Dendritic cell treated with granulocyte-macrophage colony-stimulating factor and Interleukin-4, amounts not matched to agents 40 ng/mL and 50 ng/mL, for 4 days (primary cell): Measurements from ENCODE around the gene ABAT.

Experiments used
- H3K27ac Mint-ChIP-seq: one replicate; pipeline ENCODE4 v1.8.0; 2022; ENCODE audit warnings: mild to moderate bottlenecking, mixed read lengths
- H3K27me3 Mint-ChIP-seq: one replicate; pipeline ENCODE4 v1.8.0; 2022; ENCODE audit warnings: mild to moderate bottlenecking, mixed read lengths
- H3K36me3 Mint-ChIP-seq: one replicate; pipeline ENCODE4 v1.8.0; 2022; ENCODE audit warnings: low read depth, mixed read lengths
- H3K4me1 Mint-ChIP-seq: one replicate; pipeline ENCODE4 v1.8.0; 2022; ENCODE audit warnings: low read depth, mixed read lengths
- H3K4me3 Mint-ChIP-seq: one replicate; pipeline ENCODE4 v1.8.0; 2022; ENCODE audit warnings: mild to moderate bottlenecking, moderate library complexity, mixed read lengths
- H3K9me3 Mint-ChIP-seq: one replicate; pipeline ENCODE4 v1.8.0; 2022; ENCODE audit warnings: mixed read lengths
- intact Hi-C: fragments of 100-400 bp; cut with micrococcal nuclease; formaldehyde crosslinking; loops from one replicate; pipeline ENCODE4 v1.15.0; 2022

The ABAT gene

DNA sequence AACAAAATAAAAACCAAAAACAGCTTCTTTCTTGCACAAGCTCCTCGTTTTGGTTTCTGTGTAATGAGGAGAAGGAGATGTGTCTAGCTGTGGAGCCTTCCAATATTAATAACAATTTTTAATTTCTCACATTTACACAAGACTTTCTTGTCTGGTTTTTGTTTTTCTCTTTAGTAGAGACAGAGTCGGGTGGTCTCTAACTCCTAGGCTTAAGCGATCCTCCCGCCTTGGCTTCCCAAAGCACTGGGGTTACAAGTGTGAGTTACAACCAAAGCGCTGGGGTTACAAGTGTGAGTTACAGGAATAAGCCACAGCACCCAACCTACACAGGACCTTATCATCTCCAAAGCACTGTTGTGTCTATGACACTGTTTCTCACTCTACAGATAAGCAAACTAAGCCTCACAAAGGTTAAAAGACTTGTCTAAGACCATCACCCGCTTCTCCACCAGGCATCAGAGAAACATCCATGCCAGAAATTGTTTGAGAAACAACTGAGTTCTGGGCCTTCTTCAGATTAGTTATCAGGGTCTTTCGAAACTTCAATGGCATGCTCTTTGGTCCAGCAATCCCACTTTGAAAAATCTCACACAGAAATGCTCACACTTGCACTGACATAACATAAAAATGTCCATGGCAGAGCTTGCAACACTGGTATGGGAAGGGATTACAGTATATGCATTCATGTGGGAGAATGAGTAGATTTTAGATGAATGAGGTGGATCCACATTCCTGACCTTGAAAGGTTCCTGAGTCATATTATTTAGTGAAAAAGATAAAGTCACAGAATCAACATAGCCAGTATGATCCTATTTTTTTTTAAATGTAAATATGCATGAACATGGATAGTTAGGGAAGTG is 3.9 kb downstream of the ABAT start:
- Mint-ChIP-seq H3K27me3 (peaks cover 4% of the 10 kb centered on the region), H3K36me3 (peaks cover 22% of the 10 kb centered on the region), H3K4me3 (no peak overlapping the region), H3K27ac (no peak overlapping the region), H3K4me1 (peaks cover 29% of the 10 kb centered on the region), H3K9me3 (peaks cover 12% of the 10 kb centered on the region)
- intact Hi-C loops, result no loop called here

DNA sequence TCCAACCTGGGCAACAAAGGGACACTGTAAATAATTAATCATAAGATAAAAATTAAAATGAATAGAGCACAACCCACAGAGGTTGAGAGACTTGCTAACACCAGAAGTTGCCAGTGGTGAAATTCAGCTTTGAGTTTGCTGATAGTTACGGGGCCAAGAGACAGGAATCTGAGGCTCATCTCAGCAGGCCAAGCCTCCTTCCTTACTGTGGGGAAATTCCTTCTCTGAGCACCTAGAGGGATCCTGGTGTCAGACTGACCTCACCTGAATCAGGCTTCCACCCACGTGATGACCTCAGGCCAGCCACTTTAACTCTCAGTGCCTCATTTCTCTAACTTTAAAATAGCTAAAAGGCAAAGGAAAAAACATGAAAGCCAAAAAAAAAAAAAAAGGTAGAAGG is 4.7 kb downstream of the ABAT start:
- Mint-ChIP-seq H3K27ac (no peak overlapping the region), H3K9me3 (peaks cover 12% of the 10 kb centered on the region)
- intact Hi-C loops, result no loop called here

DNA sequence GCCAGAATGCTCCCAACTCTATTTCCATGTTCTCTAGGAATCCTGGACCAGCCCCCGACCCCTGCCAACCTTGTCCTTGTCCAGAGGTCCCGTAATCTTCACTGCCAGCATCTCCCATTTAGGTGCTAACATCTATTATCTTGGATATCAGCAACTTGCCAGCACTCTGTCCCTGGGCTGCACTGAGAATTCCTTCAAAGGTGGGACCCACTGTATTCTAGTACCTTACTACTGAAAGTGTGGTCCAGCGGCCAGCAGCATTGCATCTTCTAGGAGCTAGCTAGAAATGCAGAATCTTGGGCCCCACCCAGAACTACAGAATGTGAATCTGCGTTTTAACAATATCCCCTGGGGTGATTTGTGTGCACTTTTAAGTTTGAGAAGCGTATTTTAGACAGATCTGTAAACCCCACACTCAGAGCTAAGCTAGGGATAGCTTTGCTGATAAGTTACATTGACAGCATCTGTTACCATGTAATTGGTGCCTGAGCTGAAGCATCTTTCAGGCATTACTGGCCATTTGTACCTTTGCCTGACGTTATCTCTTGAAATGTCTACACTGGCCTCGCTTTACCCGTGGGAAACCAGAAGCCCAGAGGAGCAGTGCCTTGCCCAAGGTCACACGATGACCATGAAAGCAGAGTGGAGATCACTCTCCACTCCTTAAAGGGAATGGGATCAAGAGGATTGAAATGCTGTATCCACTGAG is 8.3 kb downstream of the ABAT start:
- Mint-ChIP-seq H3K36me3 (peaks cover 46% of the 10 kb centered on the region), H3K27ac (no peak overlapping the region)

More for the DNA sequence above, 4.7 kb downstream of the ABAT start:
- H3K27me3 Mint-ChIP-seq, result peaks cover 4% of the 10 kb centered on the region
- H3K36me3 Mint-ChIP-seq, result peaks cover 28% of the 10 kb centered on the region
- no peak overlapping the region for H3K4me3 Mint-ChIP-seq
- H3K4me1 Mint-ChIP-seq, result peaks cover 25% of the 10 kb centered on the region

DNA sequence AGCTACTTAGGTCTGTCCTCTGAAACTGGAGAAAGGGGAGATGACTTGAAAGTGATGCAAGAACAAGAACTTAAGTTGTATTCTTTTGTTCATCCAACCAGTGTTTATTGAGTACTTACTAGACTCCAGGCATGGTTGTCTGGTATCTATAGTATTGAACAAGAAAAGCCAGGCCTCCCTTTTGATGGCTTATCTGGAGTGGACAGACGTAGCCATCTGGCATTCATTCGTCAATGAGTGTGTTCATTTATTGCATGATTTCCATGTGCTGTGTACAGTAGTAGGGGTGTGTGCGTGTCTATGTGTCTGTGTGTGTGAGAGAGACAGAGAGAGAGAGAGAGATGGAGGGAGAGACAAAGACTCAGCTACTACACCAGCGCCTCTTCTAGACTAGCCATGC is 9.2 kb downstream of the ABAT start:
- Mint-ChIP-seq H3K36me3 (peaks cover 48% of the 10 kb centered on the region), H3K27ac (no peak overlapping the region), H3K4me3 (no peak overlapping the region), H3K27me3 (no peaks in the 10 kb centered on the region), H3K4me1 (peaks cover 7% of the 10 kb centered on the region), H3K9me3 (peaks cover 12% of the 10 kb centered on the region)
- intact Hi-C loops, result no loop called here

More for the DNA sequence above, 8.3 kb downstream of the ABAT start:
- Mint-ChIP-seq H3K27me3 (no peaks in the 10 kb centered on the region), H3K9me3 (peaks cover 12% of the 10 kb centered on the region), H3K4me1 (peaks cover 7% of the 10 kb centered on the region), H3K4me3 (no peak overlapping the region)
- intact Hi-C loops, result no loop called here

DNA sequence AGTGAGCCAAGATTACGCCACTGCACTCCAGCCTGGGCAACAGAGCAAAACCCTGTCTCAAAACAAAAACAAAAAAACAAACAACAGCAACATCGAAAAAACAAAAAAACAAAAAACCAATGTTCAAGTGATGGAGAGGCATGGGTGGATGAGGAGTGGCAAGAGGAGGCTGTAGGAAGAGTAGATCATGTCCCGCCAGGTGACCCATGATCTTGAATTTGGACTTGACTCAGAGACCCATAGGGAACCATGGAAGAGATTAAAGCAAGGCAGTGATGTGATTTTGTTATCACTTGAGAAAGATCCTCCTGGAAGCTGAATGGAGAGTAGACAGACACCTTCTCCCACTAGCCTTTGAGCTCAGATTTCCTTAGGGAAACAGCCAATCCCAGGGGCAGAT is 11.2 kb downstream of the ABAT start:
- H3K27ac Mint-ChIP-seq, result no peak overlapping the region
- intact Hi-C loops, result no loop called here
- H3K4me1 Mint-ChIP-seq, result no peaks in the 10 kb centered on the region
- peaks cover 13% of the 10 kb centered on the region for H3K9me3 Mint-ChIP-seq
- no peaks in the 10 kb centered on the region for H3K27me3 Mint-ChIP-seq
- H3K36me3 Mint-ChIP-seq, result peaks cover 51% of the 10 kb centered on the region
- no peak overlapping the region for H3K4me3 Mint-ChIP-seq

DNA sequence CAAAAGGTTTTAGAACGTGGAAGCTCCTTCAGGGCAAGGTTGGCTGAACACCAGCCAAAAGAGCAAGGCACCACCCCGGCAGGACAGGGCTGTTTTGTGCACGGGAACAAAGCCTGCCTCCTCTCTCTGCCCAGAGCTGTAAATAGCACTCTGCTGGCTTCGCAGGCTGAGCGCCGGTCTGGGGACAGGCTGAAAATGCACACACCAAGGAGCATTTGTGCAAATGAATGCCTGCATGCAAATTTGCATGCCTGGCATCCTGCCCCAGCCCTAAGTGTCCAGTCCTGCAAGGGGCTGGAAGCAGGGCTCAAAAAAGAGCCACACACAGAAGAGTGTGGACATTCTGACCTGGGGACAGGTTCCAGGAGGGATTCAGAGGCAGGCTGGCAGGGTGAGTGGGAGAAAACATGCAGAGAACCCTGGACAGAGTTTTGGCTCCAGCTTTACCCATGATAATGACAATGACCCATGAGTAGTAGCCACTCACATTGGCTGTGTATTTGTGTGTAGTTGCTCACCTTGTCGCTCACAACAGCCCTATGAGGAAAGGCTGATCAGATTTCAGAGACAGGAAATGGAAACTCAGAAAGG is 11.7 kb downstream of the ABAT start:
- no peak overlapping the region for H3K4me3 Mint-ChIP-seq
- H3K27ac Mint-ChIP-seq, result no peak overlapping the region
- H3K9me3 Mint-ChIP-seq, result peaks cover 13% of the 10 kb centered on the region
- intact Hi-C loops, result no loop called here
- peaks cover 53% of the 10 kb centered on the region for H3K36me3 Mint-ChIP-seq
- no peaks in the 10 kb centered on the region for H3K4me1 Mint-ChIP-seq
- H3K27me3 Mint-ChIP-seq, result no peaks in the 10 kb centered on the region

DNA sequence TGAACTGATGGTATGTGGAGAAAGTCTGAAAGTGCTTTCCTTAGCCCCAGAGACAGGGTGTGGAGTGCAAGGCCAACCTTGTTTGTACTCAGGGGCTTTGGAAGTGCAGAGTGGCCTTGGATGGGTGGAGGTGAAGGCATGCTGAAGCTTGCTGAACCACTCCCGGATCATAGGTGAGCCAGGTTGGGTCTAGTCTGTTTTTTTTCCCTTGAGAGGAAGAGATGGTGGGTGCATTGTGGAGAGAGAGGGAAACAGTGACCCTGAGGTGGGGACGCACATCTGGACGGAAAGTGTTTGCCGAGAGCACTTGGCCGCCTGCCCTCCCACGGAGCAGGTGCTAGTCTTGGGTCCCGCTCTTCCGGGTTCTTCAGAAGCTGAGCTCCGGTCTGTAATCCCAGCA is 12.5 kb downstream of the ABAT start:
- Mint-ChIP-seq H3K4me3 (no peak overlapping the region), H3K9me3 (peaks cover 13% of the 10 kb centered on the region), H3K36me3 (peaks cover 53% of the 10 kb centered on the region), H3K27ac (no peak overlapping the region), H3K4me1 (no peaks in the 10 kb centered on the region), H3K27me3 (no peaks in the 10 kb centered on the region)
- intact Hi-C loops, result no loop called here

DNA sequence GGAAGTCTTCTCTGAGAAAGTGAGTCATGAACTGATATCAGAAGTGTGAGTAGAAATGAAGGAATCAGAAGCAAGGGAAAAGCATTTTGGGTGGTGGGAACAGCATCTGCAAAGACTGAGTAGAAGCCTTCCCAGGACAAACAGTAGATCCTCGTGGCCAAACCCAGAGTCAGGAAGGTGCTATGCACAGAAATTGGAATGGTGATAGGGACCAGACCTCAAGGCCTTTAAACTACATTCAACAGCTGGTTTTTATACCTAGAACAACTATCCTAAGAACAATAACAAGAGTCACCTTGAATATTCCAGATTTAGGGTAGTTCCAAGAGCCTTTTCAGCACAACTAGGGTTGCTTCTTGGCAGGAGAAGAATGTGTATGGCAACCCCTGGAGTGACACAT is 15.3 kb downstream of the ABAT start:
- peaks cover 59% of the 10 kb centered on the region for H3K36me3 Mint-ChIP-seq
- no peaks in the 10 kb centered on the region for H3K27me3 Mint-ChIP-seq
- no peaks in the 10 kb centered on the region for H3K4me1 Mint-ChIP-seq
- intact Hi-C loops, result no loop called here
- no peak overlapping the region for H3K4me3 Mint-ChIP-seq
- peaks cover 13% of the 10 kb centered on the region for H3K9me3 Mint-ChIP-seq
- no peak overlapping the region for H3K27ac Mint-ChIP-seq

DNA sequence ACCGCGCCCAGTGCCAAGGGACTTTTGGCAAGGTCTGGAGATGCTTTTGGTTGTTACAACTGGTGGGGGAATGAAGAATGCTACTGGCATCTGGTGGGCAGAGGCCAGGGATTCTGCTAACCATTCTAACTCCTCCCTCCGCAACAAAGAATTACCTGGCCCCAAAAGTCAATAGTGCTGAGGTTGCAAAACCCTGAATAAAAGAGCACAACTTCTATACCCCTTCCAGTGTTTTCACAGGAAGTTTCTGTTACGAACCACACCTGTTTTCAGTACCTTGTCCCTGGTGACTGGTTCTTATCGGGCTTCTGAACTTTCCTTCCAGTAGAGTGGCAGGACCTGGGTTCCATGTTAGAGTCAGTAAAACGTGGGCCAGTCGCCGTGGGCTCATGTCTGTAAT is 17.3 kb downstream of the ABAT start:
- H3K4me1 Mint-ChIP-seq, result no peaks in the 10 kb centered on the region
- peaks cover 61% of the 10 kb centered on the region for H3K36me3 Mint-ChIP-seq

DNA sequence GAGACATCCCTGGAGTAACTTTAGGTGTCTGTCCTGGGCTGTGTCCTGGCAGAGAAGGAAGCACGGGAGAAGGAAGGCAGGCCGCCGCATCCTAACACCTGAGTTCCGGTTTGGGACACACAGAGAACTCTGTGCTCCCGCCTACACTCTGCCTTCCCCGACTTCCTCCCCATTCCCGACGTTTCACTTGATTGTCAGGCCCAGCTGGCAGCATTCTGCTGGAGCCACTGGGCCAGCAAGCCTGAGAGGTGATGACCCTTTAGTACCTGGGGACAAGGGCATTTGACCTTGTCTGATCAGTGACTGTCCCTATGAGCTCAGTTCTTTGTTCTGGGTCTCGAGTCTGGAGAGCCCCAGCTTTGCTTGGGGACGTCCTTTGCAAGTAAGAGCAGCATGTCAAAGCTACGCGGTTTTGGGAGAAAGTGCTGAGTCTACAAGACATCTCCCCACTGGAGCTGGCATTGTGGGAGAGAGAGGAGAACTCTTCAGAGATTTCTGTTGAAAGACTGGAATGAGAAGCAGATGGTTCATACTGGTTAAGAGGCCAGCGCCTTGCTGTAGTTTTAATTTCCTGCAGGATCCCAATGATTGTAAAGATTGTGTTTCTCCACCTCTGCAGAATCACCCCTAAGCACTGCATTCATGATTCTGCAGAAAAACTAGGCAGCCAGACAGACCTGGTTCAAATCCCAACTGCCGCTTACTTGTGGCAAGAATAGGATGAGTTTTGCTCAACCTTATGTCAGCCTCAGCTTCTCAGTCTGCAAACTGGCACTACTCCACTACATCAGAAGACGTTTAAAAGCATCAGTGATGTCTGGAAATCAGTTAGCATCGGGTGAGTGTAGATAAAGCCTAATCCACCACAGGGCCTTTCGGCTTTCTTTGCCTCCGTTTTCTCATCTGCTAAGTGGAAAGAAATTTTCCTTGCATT is 20.6 kb downstream of the ABAT start:
- intact Hi-C loops, result no loop called here
- Mint-ChIP-seq H3K4me3 (no peak overlapping the region), H3K9me3 (no peaks in the 10 kb centered on the region), H3K27ac (no peak overlapping the region), H3K4me1 (peaks cover 9% of the 10 kb centered on the region), H3K27me3 (no peaks in the 10 kb centered on the region), H3K36me3 (peaks cover 55% of the 10 kb centered on the region)

More for the DNA sequence above, 17.3 kb downstream of the ABAT start:
- Mint-ChIP-seq H3K4me3 (no peak overlapping the region), H3K9me3 (peaks cover 13% of the 10 kb centered on the region), H3K27me3 (no peaks in the 10 kb centered on the region), H3K27ac (no peak overlapping the region)
- intact Hi-C loops, result no loop called here

DNA sequence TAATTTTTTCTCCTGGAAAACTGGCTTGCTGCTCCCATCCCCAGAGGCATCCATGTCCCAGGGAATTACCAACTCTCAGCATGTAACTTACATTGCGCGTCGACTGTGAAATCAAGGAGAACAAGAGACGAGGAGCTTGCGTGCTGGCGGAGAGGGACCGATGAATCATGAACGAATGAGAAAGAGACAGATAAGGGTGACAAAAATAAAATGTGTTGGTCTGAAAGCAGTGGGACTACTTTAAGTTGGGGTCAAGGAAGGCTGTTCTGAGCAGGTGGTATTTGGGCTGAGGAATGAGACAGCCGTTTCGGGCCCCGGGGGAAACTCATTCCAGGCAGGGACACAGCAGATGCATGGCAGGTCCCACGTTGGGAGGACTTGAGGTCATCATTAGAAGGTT is 22.5 kb downstream of the ABAT start:
- intact Hi-C loops, result no loop called here
- H3K9me3 Mint-ChIP-seq, result no peaks in the 10 kb centered on the region
- peaks cover 57% of the 10 kb centered on the region for H3K36me3 Mint-ChIP-seq
- H3K4me1 Mint-ChIP-seq, result peaks cover 9% of the 10 kb centered on the region
- no peak overlapping the region for H3K27ac Mint-ChIP-seq
- H3K27me3 Mint-ChIP-seq, result no peaks in the 10 kb centered on the region
- H3K4me3 Mint-ChIP-seq, result no peak overlapping the region

DNA sequence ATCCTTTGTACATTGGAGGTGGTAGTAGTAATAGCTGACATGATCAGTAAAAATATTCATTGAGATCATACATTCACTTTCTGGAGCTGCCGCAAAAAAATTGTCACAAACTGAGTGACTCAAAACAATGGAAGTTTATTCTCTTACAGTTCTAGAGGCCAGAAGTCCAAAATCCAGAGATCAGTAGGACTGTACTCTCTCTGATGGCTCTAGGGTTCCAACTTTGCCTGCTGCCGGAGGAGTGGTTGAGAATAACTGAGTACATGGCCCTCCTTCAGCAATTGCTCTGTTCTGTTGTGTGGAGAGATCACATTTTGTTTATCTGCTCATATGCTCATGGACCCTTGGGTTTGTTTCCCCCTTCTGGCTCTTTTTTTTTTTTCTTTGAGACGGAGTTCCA is 23.5 kb downstream of the ABAT start:
- Mint-ChIP-seq H3K9me3 (no peaks in the 10 kb centered on the region), H3K36me3 (peaks cover 67% of the 10 kb centered on the region), H3K4me3 (no peak overlapping the region), H3K27me3 (no peaks in the 10 kb centered on the region), H3K4me1 (peaks cover 9% of the 10 kb centered on the region), H3K27ac (no peak overlapping the region)
- intact Hi-C loops, result no loop called here

DNA sequence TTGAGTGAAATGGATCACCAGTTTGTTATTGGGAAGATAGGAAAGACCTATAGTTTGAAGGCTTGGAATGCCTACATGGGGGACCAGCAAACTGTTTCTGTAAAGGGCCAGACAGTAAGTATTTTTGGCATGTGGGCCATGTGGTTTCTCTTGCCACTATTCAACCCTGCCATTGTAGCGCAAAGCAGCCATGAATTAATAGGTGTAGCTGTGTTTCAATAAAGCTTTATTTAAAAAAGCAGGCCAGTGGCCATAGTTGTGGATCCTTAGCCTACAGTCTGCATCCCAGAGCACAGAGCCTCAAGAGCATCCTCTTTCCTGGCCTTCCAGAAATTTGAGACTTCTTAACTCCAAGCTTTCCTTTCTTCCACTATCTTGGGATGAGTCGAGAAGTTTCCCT is 29.3 kb downstream of the ABAT start:
- H3K27me3 Mint-ChIP-seq, result no peaks in the 10 kb centered on the region

More for the DNA sequence above, 29.3 kb downstream of the ABAT start:
- peaks cover 47% of the 10 kb centered on the region for H3K36me3 Mint-ChIP-seq
- no peaks in the 10 kb centered on the region for H3K9me3 Mint-ChIP-seq
- H3K4me1 Mint-ChIP-seq, result peaks cover 9% of the 10 kb centered on the region
- H3K4me3 Mint-ChIP-seq, result no peak overlapping the region
- intact Hi-C loops, result no loop called here
- no peak overlapping the region for H3K27ac Mint-ChIP-seq
